Measurements from ENCODE around the gene PTGR2. TPM values are rescaled to one million over a fixed set of nuclear protein-coding genes. Genes with fewer than 3 reads are reported as not detected.

PTGR2 gene
- 14.8 TPM for total RNA-seq

DNA sequence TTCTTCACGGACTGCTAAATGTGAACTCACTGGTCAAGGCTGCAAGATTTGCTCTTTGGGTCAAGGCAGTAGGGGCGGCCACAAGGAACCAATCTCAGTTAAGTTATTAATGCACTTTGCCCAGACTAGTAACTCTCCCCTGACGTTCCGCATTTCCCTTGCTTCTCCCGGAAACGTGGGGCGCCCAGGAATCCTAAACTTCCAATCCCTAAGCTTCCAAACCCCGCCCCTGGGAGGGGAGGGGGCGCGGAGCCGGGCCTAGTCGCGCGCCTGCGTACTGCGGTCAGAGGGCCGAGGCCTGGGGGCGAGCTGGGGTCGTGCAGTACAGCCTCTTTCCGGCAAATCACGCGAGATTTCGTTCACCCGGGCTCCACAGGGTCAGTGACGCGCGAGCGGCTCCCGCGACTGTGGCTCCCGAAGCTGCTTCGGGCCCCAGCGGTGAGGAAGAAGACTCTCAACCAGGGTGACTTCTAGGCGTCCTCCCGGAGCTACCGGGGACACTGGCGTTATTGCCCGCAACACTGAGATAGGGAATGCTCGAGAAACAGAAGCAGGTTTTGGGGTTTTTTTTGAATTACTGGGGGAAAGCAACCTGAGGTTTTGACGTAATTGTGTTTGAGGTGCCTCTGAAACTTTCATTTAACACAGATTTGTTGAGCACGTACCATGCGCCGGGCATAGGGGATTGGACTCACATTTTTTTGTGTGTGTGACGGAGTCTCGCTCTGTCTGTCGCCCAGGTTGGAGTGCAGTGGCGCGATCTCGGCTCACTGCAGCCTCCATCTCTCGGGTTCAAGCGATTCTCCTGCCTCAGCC, at the start of gene PTGR2:
Gene PTGR2 (plus strand): TSS at position 265 of the 816 bp plus-strand sequence. CDS start 7,032 bp downstream, outside the sequence.

DNA sequence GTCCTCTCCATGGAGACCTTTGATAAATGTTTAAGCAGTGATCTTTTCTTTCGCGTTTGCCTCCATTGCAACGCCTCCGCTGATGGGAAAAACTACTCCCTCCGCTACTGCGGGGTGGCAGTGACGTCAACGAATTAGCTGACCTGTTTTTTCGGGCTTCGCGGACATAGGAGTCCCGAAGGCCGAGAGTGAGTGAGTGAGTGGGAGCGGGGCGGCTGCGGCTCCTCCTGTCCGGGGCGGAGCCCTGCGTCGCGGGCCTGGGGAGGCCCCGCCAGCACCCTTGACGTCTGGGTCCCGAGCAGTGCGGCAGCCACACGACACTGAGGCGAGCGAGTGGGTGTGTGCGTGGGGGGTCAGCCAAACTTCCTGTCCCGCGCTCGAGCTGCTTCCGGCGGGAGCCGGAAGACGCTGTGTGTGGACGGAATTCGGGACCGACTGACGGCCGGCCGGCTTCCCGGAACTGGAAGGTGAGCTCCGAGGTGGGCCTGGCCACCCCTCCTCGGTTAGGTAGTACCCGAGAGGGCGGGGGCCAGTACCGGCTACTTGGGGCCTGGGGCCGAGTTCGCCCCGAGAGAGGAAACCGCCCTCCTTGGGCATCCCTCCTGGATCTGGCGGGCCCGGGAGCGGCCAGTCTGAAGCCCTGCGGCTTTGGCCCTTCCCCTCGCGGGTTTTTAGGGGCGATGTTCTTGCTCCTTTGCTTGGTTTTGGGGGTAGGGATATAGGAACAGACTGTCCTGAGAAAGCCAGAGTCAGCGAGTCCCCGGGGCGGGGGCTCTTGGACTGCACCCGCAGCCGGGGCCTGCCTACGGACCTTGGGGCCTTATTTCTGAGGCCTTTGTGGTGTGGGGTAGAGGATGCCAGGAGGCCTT, 35.1 kb downstream of the PTGR2 start, which contains the start of gene ZNF410:
Gene ZNF410 (plus strand): TSS at position 411 of the 869 bp plus-strand sequence. CDS start 5,317 bp downstream, outside the sequence.

Small RNAs within 50 kb of the gene (small RNA-seq; reads per million reads assigned to genes)
- gene AC005520.4 (ENCODE audit: low replicate concordance) (not detected), gene RF00019 (ENCODE audit: low replicate concordance) (not detected)

Other genes with a start within 250 kb of the PTGR2 start
- gene ACOT6, start 239.3 kb upstream of the PTGR2 start, total RNA-seq, result 0.47 TPM
- gene DNAL1, start 206.8 kb upstream of the PTGR2 start, total RNA-seq, result 9.9 TPM
- gene PNMA1, start 137.4 kb upstream of the PTGR2 start, total RNA-seq, result 56.8 TPM
- 71.8 TPM for gene ZNF410, start 35.0 kb downstream of the PTGR2 start, total RNA-seq
- 8.5 TPM for gene FAM161B, start 98.3 kb downstream of the PTGR2 start, total RNA-seq
- gene COQ6, start 98.5 kb downstream of the PTGR2 start, total RNA-seq, result 32.0 TPM
- gene ENTPD5, start 167.5 kb downstream of the PTGR2 start, total RNA-seq, result 41.0 TPM
- gene BBOF1, start 167.5 kb downstream of the PTGR2 start, total RNA-seq, result 5.8 TPM
- 82.3 TPM for gene ALDH6A1, start 232.6 kb downstream of the PTGR2 start, total RNA-seq
- 13.8 TPM for gene LIN52, start 233.1 kb downstream of the PTGR2 start, total RNA-seq